Natural killer cell (primary cell): ENCODE results near the gene GPR142. TPM values are rescaled to one million over a fixed set of nuclear protein-coding genes. Genes with fewer than 3 reads are reported as not detected.

Source experiments
- ATAC-seq, 3 donors: fragments of 150-1000 bp in 2 of 3; fragments of 200-7000 bp in 1 of 3; cut with Tn5 transposase; 1 replicate in 1 of 3; 2 replicates in 2 of 3; pipeline ENCODE4 v1.10.0; 2021; ENCODE audit warnings: mild to moderate bottlenecking in 2 of 3, moderate library complexity in 2 of 3
- DNase-seq, 2 donors: peaks; one replicate each; pipeline versions ENCODE4 v3.0.0 to v3.0.0-alpha.2; 2013 to 2021; ENCODE audit warnings: mixed read lengths in 1 of 2
- H3K27ac ChIP-seq: one replicate; pipeline ENCODE4 v1.5.1; 2013; ENCODE audit warnings: mild to moderate bottlenecking, low read length
- H3K27me3 ChIP-seq: one replicate; pipeline ENCODE4 v1.6.1; 2013; ENCODE audit warnings: low read length; ENCODE audit not compliant: control insufficient read depth, insufficient read depth
- H3K36me3 ChIP-seq: one replicate; pipeline ENCODE4 v1.6.1; 2013; ENCODE audit warnings: low read length; ENCODE audit not compliant: control insufficient read depth, insufficient read depth
- H3K4me1 ChIP-seq: one replicate; pipeline ENCODE4 v1.6.1; 2013; ENCODE audit warnings: low read length; ENCODE audit not compliant: control insufficient read depth, insufficient read depth
- H3K4me3 ChIP-seq: one replicate; pipeline ENCODE4 v1.5.1; 2013; ENCODE audit warnings: low read length
- H3K9me3 ChIP-seq: one replicate; pipeline ENCODE4 v1.6.1; 2013; ENCODE audit warnings: low read length; ENCODE audit not compliant: control insufficient read depth, insufficient read depth
- H3K27ac Mint-ChIP-seq, 2 donors: one replicate each; pipeline ENCODE4 v1.8.0; 2022; ENCODE audit warnings: mild to moderate bottlenecking in 2 of 2, mixed read lengths in 2 of 2, moderate library complexity in 1 of 2
- H3K27me3 Mint-ChIP-seq, 2 donors: one replicate each; pipeline ENCODE4 v1.8.0; 2022; ENCODE audit warnings: low read depth in 2 of 2, mixed read lengths in 2 of 2
- H3K36me3 Mint-ChIP-seq: one replicate; pipeline ENCODE4 v1.8.0; 2022; ENCODE audit warnings: mixed read lengths
- H3K4me1 Mint-ChIP-seq, 2 donors: one replicate each; pipeline ENCODE4 v1.8.0; 2022; ENCODE audit warnings: mixed read lengths in 2 of 2
- H3K4me3 Mint-ChIP-seq: one replicate; pipeline ENCODE4 v1.8.0; 2022; ENCODE audit warnings: mild to moderate bottlenecking, moderate library complexity, mixed read lengths
- H3K9me3 Mint-ChIP-seq, 2 donors: one replicate each; pipeline ENCODE4 v1.8.0; 2022; ENCODE audit warnings: mixed read lengths in 2 of 2
- WGBS: methylation state at CpG from one replicate; pipeline ENCODE4 v1.1.7; 2013; ENCODE audit warnings: missing lambda C conversion rate; ENCODE audit not compliant: insufficient coverage; 5-methylcytosine and 5-hydroxymethylcytosine counted together
- intact Hi-C: fragments of 100-400 bp; cut with micrococcal nuclease; formaldehyde crosslinking; loops from one replicate; pipeline ENCODE4 v1.14.2; 2022
- total RNA-seq, 4 donors: library from RNA; stranded (reverse); fragments of 120-200 nt in 1 of 4; gene quantifications; one replicate each; pipeline versions ENCODE4 v1.2.3 to v1.2.4, GENCODE V29; 2013 to 2022
- TF ChIP-seq, protein P1 (sequence below): fragments of 200-600 bp; IDR thresholded peaks from one replicate; pipeline ENCODE4 v1.8.0; 2022; ENCODE audit warnings: antibody characterized with exemption

GPR142 gene
- total RNA-seq, 3 donors from 2014 or later (not counting 1 experiment from before 2014, with no cell fraction given), result not detected

DNA sequence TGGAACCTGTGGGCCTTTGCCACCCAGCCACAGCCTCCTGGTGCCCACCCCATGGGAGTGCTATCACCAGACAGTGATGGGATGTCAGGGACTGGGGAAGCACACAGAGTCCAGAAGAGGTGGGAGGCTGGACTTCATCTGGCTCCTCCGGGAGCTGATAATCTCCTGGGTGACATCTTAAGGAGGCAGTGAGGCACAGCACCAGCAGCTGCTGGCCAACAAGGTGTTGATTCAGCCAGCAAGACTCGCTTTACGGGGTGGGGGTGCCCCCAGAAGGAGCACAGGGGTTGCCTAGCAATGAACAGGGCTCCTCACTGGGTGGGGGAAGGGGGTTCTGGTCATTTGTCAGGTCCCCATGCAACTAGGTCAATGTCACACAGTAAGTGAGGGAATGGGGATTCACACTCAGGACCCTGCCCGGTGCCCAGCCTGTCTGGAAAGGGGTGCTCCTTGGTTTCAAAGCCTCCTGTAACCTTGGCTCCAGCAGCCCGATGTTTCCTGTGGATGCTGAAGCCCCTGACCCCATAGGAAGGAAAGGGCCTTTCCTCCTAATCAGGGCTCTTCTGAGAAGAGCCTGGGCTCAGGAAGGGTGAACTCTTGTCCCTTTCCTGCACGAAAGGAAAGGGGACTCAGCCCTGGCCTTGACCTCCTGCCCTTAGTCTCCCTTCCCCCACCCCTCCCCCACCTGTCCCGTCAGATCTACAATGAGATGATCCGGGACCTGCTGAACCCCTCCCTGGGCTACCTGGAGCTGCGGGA is 23.6 kb upstream of the GPR142 start:
- Mint-ChIP-seq H3K27me3 (peaks cover 0 to 4% of the 10 kb centered on the region in 2 donors), H3K4me1 (no peaks in the 10 kb centered on the region), H3K36me3 (no peaks in the 10 kb centered on the region), H3K9me3 (no peaks in the 10 kb centered on the region), H3K27ac (no peak overlapping the region), H3K4me3 (no peak overlapping the region)
- 81% methylated on average over 9 of the region's 9 CpGs for WGBS
- Histone ChIP-seq H3K4me1 (no peaks in the 10 kb centered on the region), H3K9me3 (no peaks in the 10 kb centered on the region), H3K27me3 (no peaks in the 10 kb centered on the region), H3K36me3 (no peaks in the 10 kb centered on the region), H3K4me3 (no peak overlapping the region), H3K27ac (no peak overlapping the region)
- ATAC-seq (no peak), DNase-seq (no peak)
- intact Hi-C loops, result no loop called here
- TF ChIP-seq, protein P1, sequence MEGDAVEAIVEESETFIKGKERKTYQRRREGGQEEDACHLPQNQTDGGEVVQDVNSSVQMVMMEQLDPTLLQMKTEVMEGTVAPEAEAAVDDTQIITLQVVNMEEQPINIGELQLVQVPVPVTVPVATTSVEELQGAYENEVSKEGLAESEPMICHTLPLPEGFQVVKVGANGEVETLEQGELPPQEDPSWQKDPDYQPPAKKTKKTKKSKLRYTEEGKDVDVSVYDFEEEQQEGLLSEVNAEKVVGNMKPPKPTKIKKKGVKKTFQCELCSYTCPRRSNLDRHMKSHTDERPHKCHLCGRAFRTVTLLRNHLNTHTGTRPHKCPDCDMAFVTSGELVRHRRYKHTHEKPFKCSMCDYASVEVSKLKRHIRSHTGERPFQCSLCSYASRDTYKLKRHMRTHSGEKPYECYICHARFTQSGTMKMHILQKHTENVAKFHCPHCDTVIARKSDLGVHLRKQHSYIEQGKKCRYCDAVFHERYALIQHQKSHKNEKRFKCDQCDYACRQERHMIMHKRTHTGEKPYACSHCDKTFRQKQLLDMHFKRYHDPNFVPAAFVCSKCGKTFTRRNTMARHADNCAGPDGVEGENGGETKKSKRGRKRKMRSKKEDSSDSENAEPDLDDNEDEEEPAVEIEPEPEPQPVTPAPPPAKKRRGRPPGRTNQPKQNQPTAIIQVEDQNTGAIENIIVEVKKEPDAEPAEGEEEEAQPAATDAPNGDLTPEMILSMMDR, result no peak

DNA sequence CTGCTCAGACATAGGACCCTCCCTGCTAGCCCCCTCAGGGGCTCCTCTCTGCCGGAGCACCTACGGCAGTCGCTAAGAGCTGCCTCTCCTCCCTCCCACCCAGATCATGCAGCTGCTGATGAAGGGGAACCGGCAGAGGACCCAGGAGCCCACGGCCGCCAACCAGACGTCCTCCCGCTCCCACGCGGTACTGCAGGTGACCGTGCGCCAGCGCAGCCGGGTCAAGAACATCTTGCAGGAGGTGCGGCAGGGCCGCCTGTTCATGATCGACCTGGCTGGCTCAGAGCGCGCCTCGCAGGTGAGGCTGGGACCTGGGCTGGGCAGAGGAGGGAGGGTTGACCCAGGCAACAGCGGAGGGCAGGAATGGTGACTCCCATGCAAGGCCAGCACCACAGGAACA is 22.6 kb upstream of the GPR142 start:
- no peak overlapping the region for H3K4me3 ChIP-seq
- H3K27ac ChIP-seq, result no peak overlapping the region
- Mint-ChIP-seq H3K9me3 (no peaks in the 10 kb centered on the region), H3K4me1 (no peaks in the 10 kb centered on the region), H3K36me3 (no peaks in the 10 kb centered on the region), H3K27me3 (peaks cover 0 to 5% of the 10 kb centered on the region in 2 donors), H3K4me3 (no peak overlapping the region), H3K27ac (no peak overlapping the region)
- 92% methylated on average over 21 of the region's 21 CpGs for WGBS
- TF ChIP-seq, protein P1, result no peak
- no peak for DNase-seq
- no peaks in the 10 kb centered on the region for H3K36me3 ChIP-seq
- H3K27me3 ChIP-seq, result no peaks in the 10 kb centered on the region
- H3K9me3 ChIP-seq, result no peaks in the 10 kb centered on the region
- intact Hi-C loops, result no loop called here
- ATAC-seq, result no peak
- no peaks in the 10 kb centered on the region for H3K4me1 ChIP-seq

DNA sequence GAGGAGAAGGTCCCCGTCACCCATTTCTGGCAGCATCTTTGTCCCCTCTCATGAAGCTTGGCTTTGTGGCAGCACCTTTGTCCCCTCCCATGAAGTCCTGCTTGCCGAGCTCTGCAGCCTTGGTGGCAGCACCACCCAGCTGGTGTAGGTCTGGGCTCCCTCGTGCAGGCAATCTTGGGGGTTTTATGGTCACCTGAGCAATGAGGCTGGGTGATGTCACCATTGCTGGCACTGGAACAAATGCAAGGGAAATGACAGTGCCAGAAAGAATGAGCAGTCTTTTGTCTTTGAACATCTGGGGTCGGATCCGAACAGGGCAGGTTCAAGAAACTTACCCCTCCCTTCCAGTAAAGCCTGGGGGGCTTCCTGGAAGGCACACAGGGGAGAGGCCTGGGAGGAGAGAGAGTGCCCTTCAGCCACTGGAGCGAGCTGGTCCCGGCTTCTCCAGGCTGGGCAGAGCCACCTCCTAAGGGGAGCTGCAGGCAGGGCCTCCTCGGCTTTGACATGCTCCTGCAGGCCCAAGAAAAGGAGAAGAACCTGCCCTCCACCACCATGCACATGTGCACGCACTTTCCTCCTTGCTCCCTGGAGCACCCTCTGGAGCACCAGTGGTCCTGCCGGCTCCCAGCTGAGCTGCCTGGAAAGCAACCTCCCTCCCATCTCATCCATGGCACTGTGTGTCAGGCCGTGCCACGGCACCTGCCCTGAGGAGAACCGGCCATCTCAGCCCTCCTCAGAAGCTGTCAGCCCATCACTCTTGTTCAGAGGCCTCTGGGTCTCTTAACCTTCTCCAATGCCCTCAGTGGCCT is 21.7 kb upstream of the GPR142 start:
- no peaks in the 10 kb centered on the region for H3K36me3 ChIP-seq
- 82% methylated on average over 11 of the region's 13 CpGs for WGBS
- no peak for DNase-seq
- intact Hi-C loops, result no loop called here
- no peak overlapping the region for H3K27ac ChIP-seq
- Mint-ChIP-seq H3K27ac (no peak overlapping the region), H3K9me3 (no peaks in the 10 kb centered on the region), H3K36me3 (no peaks in the 10 kb centered on the region), H3K4me1 (no peaks in the 10 kb centered on the region), H3K27me3 (peaks cover 0 to 11% of the 10 kb centered on the region in 2 donors), H3K4me3 (no peak overlapping the region)
- no peaks in the 10 kb centered on the region for H3K4me1 ChIP-seq
- TF ChIP-seq, protein P1, result no peak
- no peak for ATAC-seq
- H3K27me3 ChIP-seq, result no peaks in the 10 kb centered on the region
- H3K9me3 ChIP-seq, result no peaks in the 10 kb centered on the region
- H3K4me3 ChIP-seq, result no peak overlapping the region
